H7 (cell line): ENCODE results near the gene PLD5. TPM values are rescaled to one million over a fixed set of nuclear protein-coding genes. Genes with fewer than 3 reads are reported as not detected.
A peak's percentile ranks its signal among the peaks of the same experiment; 100 is the strongest.

Source experiments
- DNase-seq: peaks from one replicate; pipeline ENCODE4 v3.0.0; 2012
- H3K27me3 ChIP-seq: 2 replicates; pipeline ENCODE4 v1.6.0; 2011; ENCODE audit warnings: mild to moderate bottlenecking, low read length; ENCODE audit not compliant: control insufficient read depth, insufficient read depth
- H3K36me3 ChIP-seq: replicated peaks from 2 replicates; pipeline ENCODE4 v1.5.1; 2011; ENCODE audit warnings: low read length; ENCODE audit not compliant: control insufficient read depth, insufficient read depth
- H3K4me3 ChIP-seq: 2 replicates; pipeline ENCODE4 v1.5.1; 2011; ENCODE audit warnings: low read depth, mild to moderate bottlenecking, control low read depth, low read length, moderate library complexity; ENCODE audit not compliant: insufficient read depth
- total RNA-seq: library from RNA; depleted of rRNA; stranded (reverse); fragments of >200 nt; shearing (Covaris generic); gene quantifications from 2 replicates; pipeline ENCODE4 v1.2.3, GENCODE V29; 2014; rRNA removed

PLD5 gene
- total RNA-seq, result 1.1 and 1.4 TPM in 2 replicates

GRCh38 chr1:242524571-242525359, at the start of gene PLD5:
Gene PLD5, minus strand, starts transcription at chr1:242524697.
- DNase-seq, result peak; percentile 83
- Histone ChIP-seq H3K36me3 (no peaks in the 10 kb centered on the region), H3K4me3 (peak within 1 kb of the TSS; percentile 76), H3K27me3 (peaks cover 35% of the 10 kb centered on the region)

- no peaks in the 10 kb centered on the region for H3K27me3 ChIP-seq
- no peak overlapping the region for H3K4me3 ChIP-seq
- no peak for DNase-seq
- H3K36me3 ChIP-seq, result no peaks in the 10 kb centered on the region
Measured at GRCh38 chr1:242569867-242570266, 45.4 kb upstream of the PLD5 start.

- no peak overlapping the region for H3K4me3 ChIP-seq
- no peaks in the 10 kb centered on the region for H3K27me3 ChIP-seq
- DNase-seq, result peak; percentile 9
- no peaks in the 10 kb centered on the region for H3K36me3 ChIP-seq
Measured at GRCh38 chr1:242568666-242569065, 44.2 kb upstream of the PLD5 start.

GRCh38 chr1:242567596-242567995, 43.1 kb upstream of the PLD5 start:
- DNase-seq, result no peak
- Histone ChIP-seq H3K27me3 (no peaks in the 10 kb centered on the region), H3K36me3 (no peaks in the 10 kb centered on the region), H3K4me3 (no peak overlapping the region)

- no peaks in the 10 kb centered on the region for H3K36me3 ChIP-seq
- H3K4me3 ChIP-seq, result no peak overlapping the region
- H3K27me3 ChIP-seq, result no peaks in the 10 kb centered on the region
- no peak for DNase-seq
Measured at GRCh38 chr1:242556759-242557158, 32.3 kb upstream of the PLD5 start.

GRCh38 chr1:242556276-242556675, 31.8 kb upstream of the PLD5 start:
- no peak for DNase-seq

GRCh38 chr1:242554577-242554976, 30.1 kb upstream of the PLD5 start:
- Histone ChIP-seq H3K36me3 (no peaks in the 10 kb centered on the region), H3K4me3 (no peak overlapping the region), H3K27me3 (no peaks in the 10 kb centered on the region)
- no peak for DNase-seq

More at GRCh38 chr1:242556276-242556675, 31.8 kb upstream of the PLD5 start:
- H3K36me3 ChIP-seq, result no peaks in the 10 kb centered on the region
- no peak overlapping the region for H3K4me3 ChIP-seq
- H3K27me3 ChIP-seq, result no peaks in the 10 kb centered on the region

- no peak for DNase-seq
- Histone ChIP-seq H3K27me3 (no peaks in the 10 kb centered on the region), H3K4me3 (no peak overlapping the region), H3K36me3 (no peaks in the 10 kb centered on the region)
Measured at GRCh38 chr1:242546849-242547729, 22.6 kb upstream of the PLD5 start.

- Histone ChIP-seq H3K36me3 (no peaks in the 10 kb centered on the region), H3K4me3 (no peak overlapping the region), H3K27me3 (no peaks in the 10 kb centered on the region)
- no peak for DNase-seq
Measured at GRCh38 chr1:242546441-242546840, 21.9 kb upstream of the PLD5 start.

GRCh38 chr1:242544071-242544470, 19.6 kb upstream of the PLD5 start:
- Histone ChIP-seq H3K4me3 (no peak overlapping the region), H3K36me3 (no peaks in the 10 kb centered on the region), H3K27me3 (no peaks in the 10 kb centered on the region)
- DNase-seq, result no peak

- no peaks in the 10 kb centered on the region for H3K36me3 ChIP-seq
- no peak for DNase-seq
- H3K4me3 ChIP-seq, result no peak overlapping the region
- H3K27me3 ChIP-seq, result no peaks in the 10 kb centered on the region
Measured at GRCh38 chr1:242542271-242542670, 17.8 kb upstream of the PLD5 start.

GRCh38 chr1:242535986-242536385, 11.5 kb upstream of the PLD5 start:
- H3K27me3 ChIP-seq, result no peaks in the 10 kb centered on the region
- H3K4me3 ChIP-seq, result no peak overlapping the region
- no peaks in the 10 kb centered on the region for H3K36me3 ChIP-seq
- no peak for DNase-seq

GRCh38 chr1:242534753-242535152, 10.3 kb upstream of the PLD5 start:
- no peak for DNase-seq
- H3K36me3 ChIP-seq, result no peaks in the 10 kb centered on the region
- H3K4me3 ChIP-seq, result no peak overlapping the region
- H3K27me3 ChIP-seq, result no peaks in the 10 kb centered on the region

GRCh38 chr1:242530761-242531160, 6.3 kb upstream of the PLD5 start:
- Histone ChIP-seq H3K27me3 (peaks cover 3% of the 10 kb centered on the region), H3K4me3 (no peak overlapping the region), H3K36me3 (no peaks in the 10 kb centered on the region)
- no peak for DNase-seq

GRCh38 chr1:242525769-242526168, 1.3 kb upstream of the PLD5 start:
- Histone ChIP-seq H3K36me3 (no peaks in the 10 kb centered on the region), H3K27me3 (peaks cover 35% of the 10 kb centered on the region), H3K4me3 (no peak overlapping the region)
- DNase-seq, result no peak
